Stimulated activated effector memory CD8-positive, alpha-beta T cell treated with anti-CD3 and anti-CD28 coated beads, Interleukin-12 subunit alpha, Interleukin-12 subunit beta, amount 100 ng/mL, for 72 hours (primary cell): ENCODE results near the gene ECT2L.
A peak's percentile ranks its signal among the peaks of the same experiment; 100 is the strongest.

Experiments used
- ATAC-seq: fragments of 150-1000 bp; cut with Tn5 transposase; 2 replicates; pipeline ENCODE4 v1.10.0; 2021
- DNase-seq, 2 donors: peaks; one replicate each; pipeline ENCODE4 v3.0.0; 2021 to 2022; ENCODE audit warnings: low spot score in 2 of 2
- H3K27ac Mint-ChIP-seq: one replicate; pipeline ENCODE4 v1.8.0; 2022; ENCODE audit warnings: mild to moderate bottlenecking, mixed read lengths
- H3K36me3 Mint-ChIP-seq: one replicate; pipeline ENCODE4 v1.8.0; 2022; ENCODE audit warnings: mild to moderate bottlenecking, mixed read lengths
- H3K4me1 Mint-ChIP-seq: one replicate; pipeline ENCODE4 v1.8.0; 2022; ENCODE audit warnings: mixed read lengths
- H3K4me3 Mint-ChIP-seq: one replicate; pipeline ENCODE4 v1.8.0; 2022; ENCODE audit warnings: mild to moderate bottlenecking, mixed read lengths
- H3K9me3 Mint-ChIP-seq: one replicate; pipeline ENCODE4 v1.8.0; 2022; ENCODE audit warnings: mixed read lengths

The ECT2L gene

DNA sequence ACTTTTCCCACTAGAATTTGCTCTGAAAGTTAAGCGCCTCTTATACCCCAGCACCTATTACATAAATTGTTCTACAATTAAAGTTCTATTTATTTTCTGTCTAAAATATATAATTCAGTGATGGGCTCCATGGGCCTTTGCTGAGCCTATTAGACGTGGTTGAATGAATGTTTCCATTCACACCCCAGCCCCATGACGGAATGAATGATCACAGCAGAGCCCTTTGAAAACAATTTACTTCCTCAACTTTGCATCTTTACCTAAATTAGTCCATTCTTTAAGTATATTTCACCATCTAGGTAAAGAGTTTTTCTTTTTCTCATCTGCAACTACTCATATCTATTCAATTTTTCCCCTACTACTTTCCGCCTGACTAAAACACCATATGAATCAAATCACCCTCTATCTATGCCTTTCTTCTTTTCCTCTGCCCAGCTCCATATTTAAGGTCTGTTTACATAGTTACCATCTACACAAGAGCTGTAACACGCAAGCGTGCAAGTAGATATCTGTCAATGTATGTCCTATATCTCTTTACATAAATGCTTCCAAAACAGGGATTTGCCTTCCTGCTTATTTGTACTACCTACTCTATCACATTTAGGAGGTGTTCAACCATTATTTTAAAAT is 69.7 kb downstream of the ECT2L start:
- DNase-seq (no peak), ATAC-seq (no peak)
- H3K9me3 Mint-ChIP-seq, result no peaks in the 10 kb centered on the region
- H3K27ac Mint-ChIP-seq, result no peak overlapping the region
- H3K36me3 Mint-ChIP-seq, result no peaks in the 10 kb centered on the region
- no peak overlapping the region for H3K4me3 Mint-ChIP-seq
- H3K4me1 Mint-ChIP-seq, result no peaks in the 10 kb centered on the region

GRCh38 chr6:138868181-138868580 is 72.3 kb downstream of the ECT2L start:
- DNase-seq (no peak), ATAC-seq (no peak)
- H3K9me3 Mint-ChIP-seq, result no peaks in the 10 kb centered on the region
- no peaks in the 10 kb centered on the region for H3K4me1 Mint-ChIP-seq
- H3K4me3 Mint-ChIP-seq, result no peak overlapping the region
- H3K27ac Mint-ChIP-seq, result no peak overlapping the region
- no peaks in the 10 kb centered on the region for H3K36me3 Mint-ChIP-seq

- H3K36me3 Mint-ChIP-seq, result no peaks in the 10 kb centered on the region
- no peak for DNase-seq
- no peaks in the 10 kb centered on the region for H3K9me3 Mint-ChIP-seq
- no peak for ATAC-seq
- H3K4me3 Mint-ChIP-seq, result no peak overlapping the region
- H3K27ac Mint-ChIP-seq, result no peak overlapping the region
- no peaks in the 10 kb centered on the region for H3K4me1 Mint-ChIP-seq
Measured at GRCh38 chr6:138869398-138869797, 73.5 kb downstream of the ECT2L start.

- Mint-ChIP-seq H3K27ac (no peak overlapping the region), H3K4me1 (no peaks in the 10 kb centered on the region), H3K9me3 (no peaks in the 10 kb centered on the region), H3K36me3 (no peaks in the 10 kb centered on the region), H3K4me3 (no peak overlapping the region)
- no peak for ATAC-seq
- no peak for DNase-seq
Measured at GRCh38 chr6:138873191-138873590, 77.3 kb downstream of the ECT2L start.

DNA sequence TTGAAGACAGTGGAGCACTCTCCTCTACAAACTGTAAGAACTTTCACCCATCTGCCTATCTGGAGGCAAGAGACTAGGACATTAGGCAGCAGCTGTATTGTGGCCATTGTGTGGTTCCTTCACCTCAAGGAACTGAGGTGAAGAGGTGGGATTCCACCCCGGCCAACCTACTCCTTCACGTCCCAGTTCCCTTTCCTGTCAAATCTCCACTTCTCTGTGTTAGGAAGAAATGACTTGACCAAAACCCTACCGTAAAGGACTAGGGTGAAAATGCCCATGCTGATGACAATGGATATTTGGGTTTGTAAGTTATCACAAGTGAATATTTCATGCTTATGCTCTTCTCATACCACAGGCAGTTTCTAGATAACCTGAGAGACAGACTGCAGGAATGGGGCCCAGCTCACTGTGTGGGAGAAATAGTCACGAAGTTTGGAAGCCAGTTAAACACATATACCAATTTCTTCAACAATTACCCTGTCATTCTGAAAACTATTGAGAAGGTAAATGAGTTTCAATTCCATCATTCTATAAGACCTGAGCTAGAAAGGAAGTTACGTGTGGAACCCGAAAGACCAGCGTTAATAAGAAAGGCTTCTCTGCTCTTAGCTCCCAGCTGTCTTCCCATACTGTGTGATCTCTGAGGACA is 86.6 kb downstream of the ECT2L start:
- peak; percentile 41 for ATAC-seq
- Mint-ChIP-seq H3K4me3 (no peak overlapping the region), H3K27ac (no peak overlapping the region), H3K4me1 (no peaks in the 10 kb centered on the region), H3K36me3 (no peaks in the 10 kb centered on the region), H3K9me3 (no peaks in the 10 kb centered on the region)
- no peak for DNase-seq

DNA sequence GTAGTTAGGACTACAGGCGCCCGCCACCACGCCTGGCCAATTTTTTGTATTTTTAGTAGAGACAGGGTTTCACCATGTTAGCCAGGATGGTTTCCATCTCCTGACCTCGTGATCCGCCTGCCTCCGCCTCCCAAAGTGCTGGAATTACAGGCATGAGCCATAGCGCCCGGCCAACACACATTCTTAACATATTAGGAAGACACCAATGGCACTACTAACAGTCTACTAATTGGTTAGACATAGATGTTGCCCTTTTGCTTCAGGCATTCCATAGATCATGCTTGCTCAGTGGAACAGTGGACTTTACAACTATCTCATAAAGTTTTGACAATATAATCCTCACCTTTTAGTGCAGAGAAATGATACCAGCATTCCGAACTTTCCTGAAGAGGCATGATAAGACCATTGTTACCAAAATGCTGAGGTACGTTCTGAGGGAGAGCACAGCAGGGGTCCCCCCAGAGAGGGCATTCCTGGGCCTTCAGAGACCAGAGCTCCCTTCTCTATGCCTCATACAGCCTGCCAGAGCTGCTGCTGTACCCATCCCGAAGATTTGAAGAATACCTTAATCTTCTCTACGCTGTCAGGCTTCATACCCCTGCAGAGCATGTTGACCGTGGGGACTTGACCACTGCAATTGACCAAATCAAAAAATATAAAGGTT is 89.4 kb downstream of the ECT2L start:
- no peak overlapping the region for H3K4me3 Mint-ChIP-seq
- no peaks in the 10 kb centered on the region for H3K36me3 Mint-ChIP-seq
- H3K27ac Mint-ChIP-seq, result no peak overlapping the region
- no peaks in the 10 kb centered on the region for H3K4me1 Mint-ChIP-seq
- H3K9me3 Mint-ChIP-seq, result no peaks in the 10 kb centered on the region
- DNase-seq (no peak), ATAC-seq (no peak)

DNA sequence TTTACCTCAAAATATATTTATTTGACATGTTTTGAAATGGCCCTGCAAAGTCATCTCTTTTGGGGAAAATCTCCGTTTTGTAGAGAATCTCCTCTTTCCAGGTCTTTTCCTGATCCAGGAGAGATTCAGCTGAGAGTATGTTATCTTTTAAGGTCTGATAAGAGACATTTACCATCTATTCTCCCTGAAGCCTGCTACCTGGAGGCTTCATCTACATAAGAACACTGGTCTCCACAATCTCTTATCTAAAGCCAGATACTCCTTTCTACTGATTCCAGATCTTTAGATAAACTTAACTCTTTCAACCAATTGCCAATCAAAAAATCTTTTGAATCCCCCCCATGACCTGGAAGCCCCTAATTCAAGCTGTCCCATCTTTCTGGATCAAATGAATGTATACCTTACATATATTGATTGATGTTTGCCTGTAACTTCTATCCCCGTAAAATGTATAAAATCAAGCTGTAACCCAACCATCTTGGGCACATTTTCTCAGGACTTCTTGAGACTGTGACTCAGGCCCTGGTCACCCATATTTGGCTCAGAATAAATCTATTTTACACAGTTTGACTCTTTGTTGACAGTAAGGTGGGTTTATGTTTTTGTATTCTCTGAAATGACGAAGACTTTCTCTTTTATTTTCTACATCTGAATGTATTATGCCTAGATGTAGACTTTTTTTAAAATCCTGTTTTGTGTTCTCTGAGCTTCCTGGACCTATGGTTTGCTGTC is 95.5 kb downstream of the ECT2L start:
- ATAC-seq (peak; percentile 55), DNase-seq (no peak)
- no peaks in the 10 kb centered on the region for H3K9me3 Mint-ChIP-seq
- H3K27ac Mint-ChIP-seq, result no peak overlapping the region
- H3K4me1 Mint-ChIP-seq, result no peaks in the 10 kb centered on the region
- no peaks in the 10 kb centered on the region for H3K36me3 Mint-ChIP-seq
- H3K4me3 Mint-ChIP-seq, result no peak overlapping the region

GRCh38 chr6:138896104-138896756 is 100.3 kb downstream of the ECT2L start:
- ATAC-seq (peak; percentile 31), DNase-seq (no peak)
- Mint-ChIP-seq H3K27ac (no peak overlapping the region), H3K4me1 (no peaks in the 10 kb centered on the region), H3K4me3 (no peak overlapping the region), H3K9me3 (no peaks in the 10 kb centered on the region), H3K36me3 (peaks cover 13% of the 10 kb centered on the region)

- Mint-ChIP-seq H3K9me3 (no peaks in the 10 kb centered on the region), H3K4me1 (no peaks in the 10 kb centered on the region), H3K4me3 (no peak overlapping the region), H3K27ac (no peak overlapping the region), H3K36me3 (peaks cover 21% of the 10 kb centered on the region)
- ATAC-seq (no peak), DNase-seq (no peak)
Measured at GRCh38 chr6:138897031-138897430, 101.1 kb downstream of the ECT2L start.

DNA sequence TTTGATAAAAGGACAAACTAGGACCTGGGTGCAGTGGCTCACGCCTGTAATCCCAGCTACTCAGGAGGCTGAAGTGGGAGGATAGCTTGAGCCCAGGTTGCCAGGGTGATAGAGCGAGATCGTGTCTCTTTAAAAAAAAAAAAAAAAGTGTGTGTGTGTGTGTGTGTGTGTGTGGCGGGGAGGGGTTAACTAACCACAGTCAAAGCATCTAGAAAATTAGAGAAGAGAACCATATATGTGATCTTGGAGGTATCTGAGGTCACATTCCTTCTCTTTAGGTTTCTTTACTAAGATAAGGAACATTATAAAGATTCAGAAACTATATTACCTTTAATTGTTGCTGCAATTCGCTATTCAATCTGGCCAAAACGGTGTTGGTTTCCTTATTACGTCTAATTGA is 111.3 kb downstream of the ECT2L start:
- DNase-seq (no peak), ATAC-seq (no peak)
- no peak overlapping the region for H3K4me3 Mint-ChIP-seq
- no peaks in the 10 kb centered on the region for H3K9me3 Mint-ChIP-seq
- H3K4me1 Mint-ChIP-seq, result no peaks in the 10 kb centered on the region
- H3K36me3 Mint-ChIP-seq, result peaks cover 100% of the 10 kb centered on the region
- H3K27ac Mint-ChIP-seq, result peak overlapping the region; percentile 60

- H3K36me3 Mint-ChIP-seq, result peaks cover 100% of the 10 kb centered on the region
Measured at GRCh38 chr6:138909511-138909910, 113.6 kb downstream of the ECT2L start.

DNA sequence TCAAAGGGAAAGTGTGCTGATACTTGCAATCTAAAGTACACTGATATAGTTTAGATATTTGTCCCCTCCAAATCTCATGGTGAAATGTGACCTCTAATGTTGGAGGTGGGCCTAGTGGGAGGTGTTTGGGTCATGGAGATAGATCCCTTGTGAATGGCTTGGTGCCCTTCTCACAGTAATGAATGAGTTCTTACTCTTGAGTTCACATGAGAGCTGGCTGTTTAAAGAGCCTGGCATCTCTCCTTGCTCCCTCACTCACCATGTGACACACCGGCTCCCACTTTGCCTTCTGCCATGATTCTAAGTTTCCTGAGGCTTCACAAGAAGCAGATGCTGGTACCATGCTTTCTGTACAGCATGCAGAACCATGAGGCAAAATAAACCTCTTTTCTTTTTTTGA is 114.1 kb downstream of the ECT2L start:
- no peak overlapping the region for H3K4me3 Mint-ChIP-seq
- peaks cover 100% of the 10 kb centered on the region for H3K36me3 Mint-ChIP-seq
- ATAC-seq (no peak), DNase-seq (no peak)
- H3K27ac Mint-ChIP-seq, result no peak overlapping the region
- H3K4me1 Mint-ChIP-seq, result no peaks in the 10 kb centered on the region
- H3K9me3 Mint-ChIP-seq, result no peaks in the 10 kb centered on the region

More at GRCh38 chr6:138909511-138909910, 113.6 kb downstream of the ECT2L start:
- no peak overlapping the region for H3K4me3 Mint-ChIP-seq
- DNase-seq (no peak), ATAC-seq (no peak)
- H3K9me3 Mint-ChIP-seq, result no peaks in the 10 kb centered on the region
- no peaks in the 10 kb centered on the region for H3K4me1 Mint-ChIP-seq
- H3K27ac Mint-ChIP-seq, result no peak overlapping the region

DNA sequence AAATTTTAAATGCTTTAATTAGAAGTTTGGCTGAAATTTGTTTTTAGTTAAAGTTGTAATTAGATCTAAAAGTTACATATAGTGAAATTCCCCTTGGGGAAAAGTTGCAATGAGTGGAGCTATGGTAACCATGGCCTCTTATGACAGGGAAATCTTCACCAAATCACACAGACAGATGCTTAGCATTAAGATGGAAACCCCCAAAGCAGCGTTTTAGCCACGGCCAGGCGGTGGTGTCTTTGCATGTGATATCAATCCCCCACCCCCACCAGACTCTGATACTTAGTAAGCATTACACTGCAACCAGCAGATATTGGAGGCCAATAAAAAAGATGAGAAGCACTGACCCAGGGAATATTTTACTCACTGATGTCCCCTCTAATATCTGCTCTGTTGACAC is 116.4 kb downstream of the ECT2L start:
- DNase-seq (no peak), ATAC-seq (no peak)
- Mint-ChIP-seq H3K27ac (peak overlapping the region; percentile 50), H3K9me3 (no peaks in the 10 kb centered on the region), H3K4me1 (no peaks in the 10 kb centered on the region), H3K36me3 (peaks cover 100% of the 10 kb centered on the region), H3K4me3 (no peak overlapping the region)

- no peak overlapping the region for H3K4me3 Mint-ChIP-seq
- no peak for ATAC-seq
- H3K27ac Mint-ChIP-seq, result no peak overlapping the region
- no peaks in the 10 kb centered on the region for H3K9me3 Mint-ChIP-seq
- H3K36me3 Mint-ChIP-seq, result peaks cover 83% of the 10 kb centered on the region
- no peaks in the 10 kb centered on the region for H3K4me1 Mint-ChIP-seq
- DNase-seq, result no peak
Measured at GRCh38 chr6:138914701-138915100, 118.8 kb downstream of the ECT2L start.

- Mint-ChIP-seq H3K36me3 (peaks cover 43% of the 10 kb centered on the region), H3K27ac (no peak overlapping the region), H3K4me1 (no peaks in the 10 kb centered on the region), H3K9me3 (no peaks in the 10 kb centered on the region), H3K4me3 (no peak overlapping the region)
- ATAC-seq (no peak), DNase-seq (no peak)
Measured at GRCh38 chr6:138920906-138921305, 125.0 kb downstream of the ECT2L start.
